ENCODE results near the gene KCNJ12. TPM values are rescaled to one million over a fixed set of nuclear protein-coding genes. Genes with fewer than 3 reads are reported as not detected.

The KCNJ12 gene
- total RNA-seq, result under 0.01 and 0.15 TPM in 2 replicates

DNA sequence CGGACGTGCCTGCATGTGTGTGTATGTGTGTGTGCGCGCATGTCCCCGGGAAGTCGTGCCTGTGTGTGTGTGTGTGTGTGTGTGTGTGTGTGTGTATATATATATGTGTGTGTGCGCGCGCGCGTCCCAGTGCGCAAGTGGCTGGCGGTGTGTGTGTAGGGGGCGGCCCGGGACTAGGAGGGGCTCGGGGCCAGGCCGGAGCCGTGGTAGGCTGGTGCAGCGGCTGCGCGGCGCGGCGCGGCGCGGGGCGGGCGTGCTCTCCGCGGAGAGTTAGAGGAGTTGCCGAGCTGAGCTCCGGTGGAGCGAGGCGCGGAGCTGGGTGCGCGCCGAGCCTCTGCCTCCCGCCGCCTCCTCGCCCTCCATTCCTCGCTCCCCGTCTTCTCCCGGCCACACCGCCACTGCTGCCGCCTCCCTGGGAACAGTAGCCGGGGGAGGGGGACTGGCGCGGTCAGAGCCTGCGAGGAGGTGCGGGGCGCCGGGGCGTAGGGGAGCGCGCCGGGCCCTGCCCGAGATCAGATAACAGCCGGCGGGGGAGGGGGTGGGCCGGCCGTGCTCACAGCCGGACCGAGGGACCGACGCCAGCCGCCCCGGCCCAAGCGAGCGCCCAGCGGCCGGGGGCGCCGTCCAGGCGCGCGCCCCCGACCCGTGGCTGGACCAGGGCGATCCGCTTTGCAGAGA is at the start of gene KCNJ12:
TSS of gene KCNJ12 (plus strand) at position 277 of the 678 bp plus-strand sequence. CDS start 38,986 bp downstream, outside the sequence.

Other genes with a start within 250 kb of the KCNJ12 start
- gene DHRS7B, start 249.4 kb upstream of the KCNJ12 start, total RNA-seq, result 12.3 and 19.8 TPM in 2 replicates
- 35.1 and 38.1 TPM in 2 replicates for gene TMEM11, start 162.2 kb upstream of the KCNJ12 start, total RNA-seq
- gene NATD1, start 122.9 kb upstream of the KCNJ12 start, total RNA-seq, result 3.2 and 3.6 TPM in 2 replicates
- gene MAP2K3, start 91.6 kb upstream of the KCNJ12 start, total RNA-seq, result 14.3 and 16.2 TPM in 2 replicates